C4-2B (cell line): ENCODE measurements around the gene EOLA2.
"Not testable (repeated sequence)": the region's sequence is repeated elsewhere in the genome, so short reads cannot be mapped to it uniquely, and the experiment has no call there.

Source experiments
- H3K27ac ChIP-seq: fragments of 450-650 bp; 2 replicates; pipeline ENCODE4 v1.5.1; 2017
- ZFX ChIP-seq: fragments of 450-650 bp; IDR thresholded peaks from 2 replicates; pipeline ENCODE4 v1.6.1; 2017
- TF ChIP-seq, protein P1 (sequence below): fragments of 450-650 bp; conservative IDR thresholded peaks from 2 replicates; pipeline ENCODE4 v1.5.1; 2017; ENCODE audit warnings: mild to moderate bottlenecking

Gene EOLA2

DNA sequence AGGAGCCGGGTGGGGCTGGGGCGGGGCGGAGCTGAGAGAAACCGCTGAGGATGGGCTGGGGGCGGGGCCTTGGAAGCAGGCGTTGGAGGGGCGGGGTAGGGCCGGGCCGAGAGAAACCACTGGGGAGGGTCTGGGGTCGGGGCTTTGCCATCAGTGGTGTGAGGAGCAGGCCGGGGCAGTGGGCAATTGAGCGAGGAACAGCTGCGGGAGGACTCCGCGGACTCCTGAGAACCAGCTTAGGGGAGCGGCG, 1.3 kb upstream of the EOLA2 start:
- no peak for TF ChIP-seq ZFX
- TF ChIP-seq, protein P1, sequence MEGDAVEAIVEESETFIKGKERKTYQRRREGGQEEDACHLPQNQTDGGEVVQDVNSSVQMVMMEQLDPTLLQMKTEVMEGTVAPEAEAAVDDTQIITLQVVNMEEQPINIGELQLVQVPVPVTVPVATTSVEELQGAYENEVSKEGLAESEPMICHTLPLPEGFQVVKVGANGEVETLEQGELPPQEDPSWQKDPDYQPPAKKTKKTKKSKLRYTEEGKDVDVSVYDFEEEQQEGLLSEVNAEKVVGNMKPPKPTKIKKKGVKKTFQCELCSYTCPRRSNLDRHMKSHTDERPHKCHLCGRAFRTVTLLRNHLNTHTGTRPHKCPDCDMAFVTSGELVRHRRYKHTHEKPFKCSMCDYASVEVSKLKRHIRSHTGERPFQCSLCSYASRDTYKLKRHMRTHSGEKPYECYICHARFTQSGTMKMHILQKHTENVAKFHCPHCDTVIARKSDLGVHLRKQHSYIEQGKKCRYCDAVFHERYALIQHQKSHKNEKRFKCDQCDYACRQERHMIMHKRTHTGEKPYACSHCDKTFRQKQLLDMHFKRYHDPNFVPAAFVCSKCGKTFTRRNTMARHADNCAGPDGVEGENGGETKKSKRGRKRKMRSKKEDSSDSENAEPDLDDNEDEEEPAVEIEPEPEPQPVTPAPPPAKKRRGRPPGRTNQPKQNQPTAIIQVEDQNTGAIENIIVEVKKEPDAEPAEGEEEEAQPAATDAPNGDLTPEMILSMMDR = no peak
- H3K27ac ChIP-seq = peak overlapping the region; percentile 80

DNA sequence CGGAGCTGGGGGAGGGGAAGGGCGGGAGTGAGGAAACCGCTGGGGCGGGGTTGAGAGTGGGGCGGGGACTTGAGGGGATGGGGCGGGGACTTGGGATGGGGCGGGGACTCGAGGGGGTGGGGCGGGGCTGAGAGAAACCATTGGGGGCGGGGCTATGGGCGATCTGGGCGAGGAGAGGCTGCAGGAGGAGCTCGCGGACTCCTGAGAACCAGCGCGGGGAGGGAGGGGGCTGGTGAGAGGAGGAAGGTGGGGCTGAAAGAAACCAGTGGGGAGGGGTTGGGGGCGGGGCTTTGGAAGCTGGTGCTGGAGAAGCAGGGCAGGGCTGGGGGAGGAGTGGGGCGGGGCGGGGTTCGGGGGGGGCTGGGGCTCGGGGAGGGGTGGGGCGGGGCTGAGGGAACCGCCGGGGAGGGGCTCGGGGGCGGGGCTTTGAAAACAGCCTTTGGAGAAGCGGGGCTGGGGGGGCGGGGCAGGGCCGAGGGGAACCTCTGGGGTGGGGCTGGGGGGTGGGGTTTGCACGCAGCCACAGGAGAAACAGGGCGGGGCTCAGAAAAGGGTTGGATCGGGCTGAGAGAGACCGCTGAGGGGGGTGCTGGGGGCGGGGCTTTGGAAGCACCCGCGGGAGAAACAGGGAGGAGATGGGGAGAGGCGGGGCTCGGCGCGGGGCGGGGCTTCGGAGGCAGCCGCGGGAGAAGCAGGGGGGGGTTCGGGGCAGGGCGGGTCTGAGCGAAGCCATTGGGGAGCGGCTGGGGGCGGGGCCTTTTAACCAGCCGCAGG, 777 bp upstream of the EOLA2 start:
- no peak for TF ChIP-seq ZFX
- TF ChIP-seq, protein P1 = no peak
- peak overlapping the region; percentile 80 for H3K27ac ChIP-seq

DNA sequence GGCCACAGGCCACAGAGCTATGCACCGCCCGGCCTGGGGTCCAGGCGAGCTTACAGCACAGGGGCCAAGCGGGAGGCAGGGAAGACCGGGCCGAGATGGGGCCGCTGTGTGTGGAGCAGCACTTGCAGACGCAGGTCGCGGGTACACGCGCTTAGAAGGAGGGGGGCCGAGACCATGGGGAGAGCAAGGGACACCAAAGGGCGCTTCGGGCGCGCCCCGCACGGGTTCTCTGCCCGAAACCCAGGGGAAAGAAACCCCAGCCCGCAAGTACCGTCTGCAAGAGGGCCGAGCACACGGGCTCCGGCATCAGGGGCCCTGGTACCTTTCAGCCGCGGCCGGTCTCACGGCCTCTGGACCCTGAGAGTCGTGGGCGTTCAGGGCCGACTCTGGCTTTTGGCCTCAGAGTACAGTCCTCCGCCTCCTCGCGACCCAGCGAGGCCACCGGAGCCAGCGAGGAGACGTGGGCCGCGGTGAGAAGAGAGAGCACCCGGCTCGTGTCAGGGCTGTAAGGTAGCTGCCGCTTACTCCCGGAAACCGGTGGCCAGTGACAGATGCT, 342 bp downstream of the EOLA2 start:
- TF ChIP-seq, protein P1 = no peak
- peak; percentile 35; the same call in 1 of the 2 replicates for TF ChIP-seq ZFX
- H3K27ac ChIP-seq = peak overlapping the region; percentile 79

DNA sequence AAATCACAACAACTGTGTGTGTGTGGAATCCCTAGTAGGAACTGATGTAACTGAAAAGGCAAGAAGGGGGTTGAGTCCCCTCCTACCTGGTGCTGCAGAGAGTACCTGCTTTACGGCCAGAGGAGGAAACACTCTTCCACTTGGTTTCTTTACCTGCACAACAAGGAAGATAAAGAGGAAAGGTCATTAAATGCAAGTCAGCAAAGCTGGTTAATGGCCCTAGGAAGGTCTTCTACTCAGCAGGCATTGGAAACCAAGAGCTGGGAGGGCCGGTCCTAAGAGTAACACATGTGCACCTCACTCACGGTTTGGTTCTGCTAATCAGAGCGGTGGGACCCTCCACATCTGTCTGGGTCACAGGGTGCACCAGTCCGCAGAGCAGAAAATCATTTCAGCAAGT, 963 bp downstream of the EOLA2 start:
- peak overlapping the region; percentile 79 for H3K27ac ChIP-seq

DNA sequence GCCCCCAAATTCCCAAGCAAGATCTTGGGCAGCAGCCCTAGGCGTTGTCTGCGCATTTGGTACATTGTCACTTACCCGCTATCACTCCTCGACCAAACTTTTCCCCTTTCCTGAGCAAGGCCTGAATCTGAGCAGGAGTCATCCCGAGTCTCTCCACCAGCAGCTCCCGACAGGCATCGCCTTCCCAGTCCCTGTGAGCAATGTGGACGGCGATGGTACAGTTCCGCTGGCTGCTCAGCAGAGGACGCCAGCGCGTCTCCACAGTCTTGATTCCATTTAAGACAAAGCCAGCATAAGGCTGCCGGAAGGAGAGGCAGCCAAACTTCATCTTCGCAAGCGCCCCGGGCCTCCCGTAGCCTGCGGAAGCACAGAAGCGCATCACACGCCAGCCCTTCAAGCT, 4.7 kb downstream of the EOLA2 start:
- not testable (repeated sequence) for H3K27ac ChIP-seq

DNA sequence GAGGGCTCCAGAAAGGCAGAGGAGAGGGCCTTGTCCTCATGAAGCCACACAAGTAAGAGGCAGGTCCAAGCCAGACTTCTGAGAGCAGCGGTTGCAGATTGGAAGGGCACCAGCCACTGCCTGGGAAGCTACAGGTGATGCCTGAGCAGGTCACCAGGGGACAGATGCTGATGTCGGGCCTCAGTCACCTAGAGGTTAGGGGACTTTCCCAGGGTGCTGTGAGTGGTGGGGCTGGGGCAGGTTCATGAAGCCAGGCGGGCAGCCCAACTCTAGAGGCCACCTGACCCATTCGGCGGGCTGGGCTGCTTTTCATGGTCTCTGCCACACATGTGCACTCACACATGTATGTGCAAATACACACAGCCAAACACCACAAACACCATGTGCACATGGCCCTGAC, 5.3 kb downstream of the EOLA2 start:
- H3K27ac ChIP-seq = not testable (repeated sequence)

DNA sequence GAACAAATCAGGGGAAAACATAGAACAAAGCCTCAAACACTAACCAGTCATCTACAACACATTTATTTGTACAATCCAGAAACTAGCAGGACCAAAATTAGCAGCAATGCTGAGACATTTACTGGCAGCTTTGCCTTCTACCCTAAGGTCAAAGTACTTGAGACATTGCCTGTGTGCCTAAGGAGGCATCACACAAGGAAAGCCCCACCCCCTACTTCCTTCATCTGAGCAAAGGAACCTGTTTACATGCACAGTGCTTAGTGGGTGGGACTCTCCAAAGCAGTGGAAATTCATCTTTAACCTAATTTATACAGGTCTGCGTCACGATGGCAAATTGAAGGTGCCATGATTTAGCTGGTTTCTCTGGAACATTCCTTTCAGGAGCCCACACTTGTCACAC, 6.1 kb downstream of the EOLA2 start:
- H3K27ac ChIP-seq = not testable (repeated sequence)

DNA sequence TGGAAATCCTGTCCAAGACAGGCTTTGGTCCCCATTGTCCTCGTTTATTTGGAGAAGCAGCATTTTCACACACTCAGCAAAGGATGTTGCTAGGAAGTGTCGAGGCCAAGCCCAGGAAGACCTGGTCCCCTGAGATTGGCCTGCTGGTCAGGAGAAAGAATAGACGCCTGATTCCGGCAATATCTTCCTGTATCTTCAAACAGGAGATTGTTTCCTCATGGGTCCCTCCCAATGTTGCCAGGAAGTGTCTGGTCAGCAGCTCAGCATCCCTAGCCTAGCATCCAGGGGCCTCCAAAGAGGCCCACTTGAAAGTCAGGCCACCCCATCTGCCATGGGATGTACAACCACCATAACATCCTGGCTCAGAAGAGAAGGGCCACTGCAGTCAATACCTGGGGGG, 6.9 kb downstream of the EOLA2 start:
- H3K27ac ChIP-seq = not testable (repeated sequence)

DNA sequence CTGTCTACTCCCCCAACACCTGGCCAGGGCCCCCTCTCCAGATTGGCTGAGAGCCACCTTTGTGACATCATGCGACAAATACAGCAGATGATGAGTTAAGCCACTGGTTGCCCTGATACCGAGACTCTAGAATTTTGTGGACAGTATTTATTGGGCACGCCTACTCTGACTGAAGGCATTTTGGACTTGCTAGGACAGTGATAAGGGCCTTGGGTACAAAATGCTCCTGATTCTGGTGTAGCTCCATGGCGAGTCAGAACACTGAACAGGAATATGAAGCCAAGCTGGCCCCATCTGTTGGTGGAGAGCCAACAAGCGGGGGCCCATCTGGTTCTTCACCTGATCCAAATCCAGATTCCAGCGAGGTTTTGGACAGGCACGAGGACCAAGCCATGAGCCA, 8.9 kb downstream of the EOLA2 start, which contains the start of gene HSFX4:
Gene HSFX4, plus strand, starts transcription at position 174 of the 400 bp plus-strand sequence. Its CDS starts 72 bp downstream, at position 246.
- H3K27ac ChIP-seq = not testable (repeated sequence)

DNA sequence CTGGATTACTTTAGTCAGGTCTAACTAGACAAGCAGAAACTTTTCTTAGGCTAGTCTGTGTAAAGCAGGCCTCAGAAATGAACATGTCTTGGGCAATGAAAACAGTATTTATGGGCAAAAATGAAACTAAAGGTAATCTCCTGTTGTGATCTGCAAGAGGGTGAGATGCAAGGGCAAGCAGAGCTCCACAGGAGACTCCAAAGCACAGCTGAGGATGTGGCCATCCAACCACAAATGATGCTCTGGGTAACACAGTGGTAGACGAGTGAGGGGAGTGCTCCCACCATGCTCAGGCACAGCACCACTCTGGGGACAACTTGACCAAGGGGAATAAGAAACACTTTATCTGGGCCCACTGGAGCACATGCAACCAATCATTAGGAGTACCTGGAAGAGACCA, 9.7 kb downstream of the EOLA2 start:
- H3K27ac ChIP-seq = not testable (repeated sequence)

DNA sequence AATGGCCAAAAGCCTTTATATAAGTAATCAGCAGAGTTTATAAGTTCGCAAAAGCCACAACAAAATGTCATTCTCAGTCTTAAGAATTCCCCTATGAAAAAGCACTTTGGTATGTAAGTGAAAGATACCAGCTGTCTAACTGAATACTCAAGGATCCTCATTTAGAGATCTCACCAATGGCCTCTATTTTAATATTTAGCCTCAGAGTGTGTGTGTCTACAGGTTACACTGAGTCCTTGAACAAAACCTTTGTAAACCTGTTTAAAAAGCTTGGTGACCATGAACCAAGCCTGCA, 10.4 kb downstream of the EOLA2 start:
- H3K27ac ChIP-seq = not testable (repeated sequence)

DNA sequence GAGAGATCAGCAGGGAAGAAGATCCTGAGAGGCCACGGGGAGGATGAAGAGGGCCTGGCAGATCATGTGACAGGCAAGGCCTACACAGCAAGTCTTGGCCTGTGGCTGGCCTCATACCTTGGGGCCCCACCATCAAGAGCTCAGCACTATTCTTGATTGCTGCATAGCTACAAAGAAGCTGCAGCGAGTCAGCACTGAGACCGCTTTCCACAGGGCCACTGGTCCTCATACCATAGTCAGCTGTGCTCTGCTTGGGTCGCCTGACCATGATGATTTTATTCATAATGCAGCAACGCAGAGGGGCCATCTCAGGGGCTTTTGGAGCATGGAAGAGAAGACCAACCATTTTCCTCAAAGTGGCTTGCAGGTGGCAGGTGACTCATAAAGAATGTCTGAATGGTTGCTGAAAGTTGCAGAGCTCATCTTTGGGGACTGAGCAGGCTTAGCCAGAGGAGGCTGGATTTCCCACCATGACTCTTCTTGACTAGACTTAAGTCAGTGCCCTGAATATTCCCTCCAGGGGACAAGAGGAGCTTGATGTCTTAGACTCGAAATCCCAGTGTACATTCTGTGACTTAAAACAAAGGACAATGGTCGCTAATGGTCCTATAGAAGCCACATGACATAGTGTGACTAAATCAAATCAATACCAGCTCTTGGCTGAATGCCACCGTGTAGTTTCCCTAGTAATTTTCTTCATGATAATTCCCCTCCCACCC, 10.9 kb downstream of the EOLA2 start:
- H3K27ac ChIP-seq = not testable (repeated sequence)

DNA sequence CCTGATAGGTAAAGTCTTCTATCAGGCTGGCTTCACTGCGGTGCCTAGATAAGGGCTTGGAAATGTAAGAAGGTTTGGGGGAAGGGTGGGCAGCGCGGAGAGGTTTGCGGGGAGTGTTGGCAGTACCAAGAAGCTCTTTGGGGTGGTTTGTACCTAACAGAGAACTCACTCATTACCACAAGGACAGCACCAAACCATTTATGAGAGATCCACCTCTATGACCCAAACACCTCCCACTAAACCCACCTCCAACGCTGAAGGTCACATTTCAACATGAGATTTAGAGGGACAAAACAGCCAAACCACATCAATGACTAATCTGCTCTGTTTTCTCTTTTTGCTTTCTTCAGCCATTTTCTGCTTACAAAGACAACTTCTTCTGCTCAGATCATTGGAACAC, 13.9 kb downstream of the EOLA2 start:
- not testable (repeated sequence) for H3K27ac ChIP-seq

DNA sequence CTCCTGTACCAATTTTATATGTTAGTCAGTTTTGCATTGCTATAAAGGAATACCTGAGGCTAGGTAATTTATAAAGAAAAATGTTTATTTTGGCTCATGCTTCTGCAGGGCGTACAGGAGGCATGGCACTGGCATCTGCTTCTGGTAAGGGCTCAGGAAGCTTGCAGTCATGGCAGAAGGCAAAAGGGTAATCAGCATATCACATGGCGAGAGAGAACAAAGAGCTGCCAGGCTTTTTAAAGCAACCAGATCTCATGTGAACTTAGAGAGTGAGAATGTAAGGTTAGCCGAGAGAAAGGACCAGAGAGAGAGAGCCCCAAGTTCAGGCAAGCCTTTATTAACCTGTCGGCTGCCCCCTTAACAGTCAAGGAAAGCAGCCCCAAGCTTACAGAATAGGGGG, 14.5 kb downstream of the EOLA2 start:
- not testable (repeated sequence) for H3K27ac ChIP-seq
